ENCODE data around the gene ARHGAP6. TPM values are rescaled to one million over a fixed set of nuclear protein-coding genes. Genes with fewer than 3 reads are reported as not detected.

The ARHGAP6 gene, protein sequence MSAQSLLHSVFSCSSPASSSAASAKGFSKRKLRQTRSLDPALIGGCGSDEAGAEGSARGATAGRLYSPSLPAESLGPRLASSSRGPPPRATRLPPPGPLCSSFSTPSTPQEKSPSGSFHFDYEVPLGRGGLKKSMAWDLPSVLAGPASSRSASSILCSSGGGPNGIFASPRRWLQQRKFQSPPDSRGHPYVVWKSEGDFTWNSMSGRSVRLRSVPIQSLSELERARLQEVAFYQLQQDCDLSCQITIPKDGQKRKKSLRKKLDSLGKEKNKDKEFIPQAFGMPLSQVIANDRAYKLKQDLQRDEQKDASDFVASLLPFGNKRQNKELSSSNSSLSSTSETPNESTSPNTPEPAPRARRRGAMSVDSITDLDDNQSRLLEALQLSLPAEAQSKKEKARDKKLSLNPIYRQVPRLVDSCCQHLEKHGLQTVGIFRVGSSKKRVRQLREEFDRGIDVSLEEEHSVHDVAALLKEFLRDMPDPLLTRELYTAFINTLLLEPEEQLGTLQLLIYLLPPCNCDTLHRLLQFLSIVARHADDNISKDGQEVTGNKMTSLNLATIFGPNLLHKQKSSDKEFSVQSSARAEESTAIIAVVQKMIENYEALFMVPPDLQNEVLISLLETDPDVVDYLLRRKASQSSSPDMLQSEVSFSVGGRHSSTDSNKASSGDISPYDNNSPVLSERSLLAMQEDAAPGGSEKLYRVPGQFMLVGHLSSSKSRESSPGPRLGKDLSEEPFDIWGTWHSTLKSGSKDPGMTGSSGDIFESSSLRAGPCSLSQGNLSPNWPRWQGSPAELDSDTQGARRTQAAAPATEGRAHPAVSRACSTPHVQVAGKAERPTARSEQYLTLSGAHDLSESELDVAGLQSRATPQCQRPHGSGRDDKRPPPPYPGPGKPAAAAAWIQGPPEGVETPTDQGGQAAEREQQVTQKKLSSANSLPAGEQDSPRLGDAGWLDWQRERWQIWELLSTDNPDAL (N-terminal part only)
- polyA plus RNA-seq: 1 to 10 TPM; 1.2 to 7.8 (median 4.6) TPM

DNA sequence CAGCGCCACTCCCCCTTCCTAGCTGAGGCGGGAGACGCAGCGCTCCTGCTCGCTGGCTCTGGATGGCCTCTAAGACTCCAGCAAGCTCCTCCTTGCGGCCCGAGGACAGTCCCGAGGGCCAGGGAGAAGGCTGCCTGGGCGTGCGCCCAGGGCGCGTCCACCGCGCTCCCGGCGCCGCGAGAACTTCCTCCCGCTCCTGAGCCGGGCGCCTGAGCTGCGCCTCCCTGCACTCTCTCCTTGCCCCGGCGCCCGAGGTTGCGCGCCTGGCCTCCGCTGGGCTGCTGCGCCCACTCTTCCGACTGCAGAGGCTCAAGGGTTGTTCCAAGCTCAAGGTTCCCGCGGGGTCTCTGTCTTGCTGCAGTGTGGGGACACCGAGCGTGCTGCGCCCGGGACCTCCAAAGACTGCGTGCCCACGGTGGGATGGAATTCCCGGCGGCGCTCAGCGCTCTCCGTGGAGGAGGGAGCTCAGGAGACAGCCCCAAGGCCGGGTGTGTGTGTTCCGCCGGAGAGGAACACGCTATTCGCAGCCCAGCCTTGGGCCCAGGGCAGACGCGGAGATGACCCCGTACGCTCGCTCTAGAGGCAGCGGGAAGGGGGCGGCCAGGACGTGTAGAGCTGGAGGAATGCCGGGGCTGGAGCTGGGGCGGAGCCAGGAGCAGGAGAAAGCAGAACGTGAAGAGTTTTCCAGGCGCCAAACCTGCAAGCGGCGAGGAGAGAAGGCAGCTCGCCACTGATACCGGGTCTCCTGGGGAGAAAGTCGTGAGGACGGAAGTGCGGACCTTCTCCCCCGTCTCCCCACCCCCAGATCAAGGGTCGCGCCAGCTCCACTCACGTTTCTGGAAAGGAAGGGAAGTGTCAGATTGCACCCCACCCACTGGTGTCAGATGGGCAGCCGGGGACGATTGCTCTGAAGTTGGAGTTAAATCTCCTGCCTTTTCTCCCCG, at the start of gene ARHGAP6:
Gene ARHGAP6 (minus strand): TSS at position 753 of the 944 bp plus-strand sequence. CDS start 1,092 bp downstream, outside the sequence.
- 1 to 30% (median 1%) methylated on average over 40 to 74 of the region's 74 CpGs for WGBS, 3 donors
- no peak within 1 kb of the TSS for H3K27ac ChIP-seq (ENCODE audit: low read depth, low read length)

DNA sequence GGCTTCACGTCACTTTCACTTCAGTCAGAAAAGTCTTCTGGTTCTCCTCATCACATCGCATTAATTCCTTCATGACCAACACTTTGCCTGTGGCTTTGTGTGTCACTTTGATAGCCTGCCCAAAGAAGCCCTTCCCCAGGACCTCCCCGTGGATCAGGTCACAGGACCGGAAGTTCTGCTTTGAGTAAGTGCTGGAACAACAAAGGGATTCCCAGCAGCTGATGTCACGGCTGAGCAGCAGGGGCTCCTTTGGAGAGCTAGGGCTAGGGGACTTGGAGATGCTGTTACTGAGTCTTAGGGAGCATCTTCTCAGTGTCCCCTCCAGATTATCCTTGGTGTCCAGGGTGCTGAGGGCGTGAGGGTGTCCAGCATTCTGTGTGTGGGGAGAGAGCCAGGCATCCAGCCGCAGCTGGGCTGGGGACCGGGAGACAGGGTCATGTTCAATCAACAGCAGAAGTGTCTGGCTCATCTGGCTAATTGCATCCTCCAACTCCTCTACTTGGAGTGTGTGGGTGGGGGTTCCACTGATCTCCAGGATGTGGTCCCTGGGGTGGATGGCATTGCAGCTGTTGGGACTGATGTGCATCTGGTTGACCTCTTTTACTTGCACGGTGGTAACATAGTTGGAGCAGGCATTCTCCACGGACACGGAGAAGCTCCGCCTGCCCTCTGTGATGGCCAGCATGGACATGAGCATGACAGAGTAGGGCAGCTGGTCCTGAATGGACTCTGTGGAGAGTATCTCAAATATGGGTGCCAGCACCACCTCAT, 39.2 kb upstream of the ARHGAP6 start:
- 68 to 73% (median 72%) methylated on average over 12 of the region's 12 CpGs for WGBS, 3 donors
- no peak overlapping the region for H3K27ac ChIP-seq (ENCODE audit: low read depth, low read length)

DNA sequence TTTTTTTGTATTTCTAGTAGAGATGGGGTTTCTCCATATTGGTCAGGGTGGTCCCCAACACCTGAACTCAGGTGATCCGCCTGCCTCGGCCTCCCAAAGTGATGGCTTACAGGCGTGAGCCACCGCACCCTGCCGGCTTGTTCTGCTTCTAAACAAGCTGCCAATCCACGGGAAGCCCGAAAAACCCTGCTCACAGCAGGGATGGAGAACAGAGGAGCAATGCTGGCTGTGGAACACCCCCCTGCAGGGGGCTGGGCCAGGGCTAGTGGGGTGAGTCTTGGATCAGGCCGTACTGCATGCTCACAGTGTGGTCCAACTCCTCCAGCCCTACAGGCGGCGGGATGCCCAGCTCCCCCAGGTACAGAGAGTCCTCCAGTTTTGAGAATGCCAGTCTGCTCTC, 38.1 kb upstream of the ARHGAP6 start:
- H3K27ac ChIP-seq (ENCODE audit: low read depth, low read length): no peak overlapping the region
- 89 to 92% (median 91%) methylated on average over 7 to 10 of the region's 10 CpGs for WGBS, 3 donors

DNA sequence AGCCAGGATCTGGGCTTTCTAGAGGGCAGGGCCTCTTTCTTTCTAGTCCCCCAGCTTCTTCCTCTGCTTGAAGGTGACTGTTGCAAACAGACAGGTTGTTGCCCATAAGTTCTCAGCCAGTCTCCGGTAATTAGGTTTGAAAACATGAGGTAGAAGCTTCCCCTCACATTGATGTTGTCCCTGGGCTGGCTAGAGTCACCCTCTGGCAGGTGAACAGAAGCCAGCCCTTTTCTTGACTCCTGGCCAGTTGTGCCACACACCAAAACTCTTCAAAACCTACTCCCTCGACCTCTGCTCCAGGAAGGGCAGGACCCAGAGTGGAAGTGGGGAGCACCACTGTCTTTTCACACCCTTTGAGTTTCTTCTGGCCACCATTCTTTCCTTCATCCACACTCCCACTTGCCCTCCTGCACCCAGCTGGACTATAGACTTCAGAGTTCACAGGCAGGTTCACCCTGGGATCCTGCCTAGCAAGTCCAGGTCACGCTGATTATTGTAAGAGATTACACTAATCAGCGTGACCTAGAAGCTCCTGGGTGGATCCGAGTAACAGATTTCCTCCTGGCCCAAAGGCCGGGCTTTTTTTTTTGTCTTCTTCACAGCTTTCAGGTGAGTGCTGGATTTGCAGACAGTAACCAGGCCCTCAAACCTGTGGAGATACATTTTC, 37.4 kb upstream of the ARHGAP6 start:
- no peak overlapping the region for H3K27ac ChIP-seq (ENCODE audit: low read depth, low read length)
- 57 to 90% (median 63%) methylated on average over 6 of the region's 6 CpGs for WGBS, 3 donors

DNA sequence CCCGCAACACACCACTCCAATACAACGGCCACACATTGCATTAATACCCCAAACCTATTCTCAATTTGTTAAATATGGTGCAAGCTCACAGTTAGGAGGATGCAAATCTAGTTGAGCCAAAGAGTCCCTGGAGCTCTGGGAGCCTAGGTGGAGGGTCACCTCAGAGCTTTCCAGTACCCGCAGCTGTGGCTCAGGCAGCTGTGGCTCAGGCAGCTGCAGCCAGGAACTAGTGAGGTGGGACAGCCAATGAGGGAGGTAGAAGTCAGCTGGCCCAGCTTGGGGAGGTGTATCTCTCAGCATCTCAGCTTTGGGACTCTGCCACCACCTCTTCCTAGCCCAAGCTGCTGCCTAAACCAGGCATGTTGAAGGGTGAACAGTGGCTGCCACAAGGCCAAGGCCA, 36.7 kb upstream of the ARHGAP6 start:
- no peak overlapping the region for H3K27ac ChIP-seq (ENCODE audit: low read depth, low read length)
- 81 to 93% (median 88%) methylated on average over 3 of the region's 3 CpGs for WGBS, 3 donors

DNA sequence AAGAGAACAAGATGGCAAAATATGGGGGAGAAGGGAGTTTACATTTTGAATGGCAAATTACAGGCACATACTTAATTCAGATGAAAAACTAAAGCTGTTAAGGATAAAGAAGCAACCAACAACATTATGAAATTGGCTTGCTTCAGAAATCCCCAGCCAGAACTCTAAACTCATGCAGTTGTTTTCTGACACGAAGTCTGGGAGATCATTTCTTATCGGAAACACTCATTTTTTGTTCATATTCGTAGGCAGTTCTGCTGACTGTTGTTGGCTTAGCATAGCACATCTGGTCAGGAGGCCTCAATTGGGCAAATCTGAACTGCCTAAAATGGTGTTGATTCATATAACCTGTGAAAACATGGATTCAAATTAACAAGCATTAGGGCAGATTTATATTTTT, 33.0 kb upstream of the ARHGAP6 start:
- no peak overlapping the region for H3K27ac ChIP-seq (ENCODE audit: low read depth, low read length)
- WGBS, 3 donors: 57 to 72% (median 61%) methylated on average over 3 of the region's 3 CpGs

DNA sequence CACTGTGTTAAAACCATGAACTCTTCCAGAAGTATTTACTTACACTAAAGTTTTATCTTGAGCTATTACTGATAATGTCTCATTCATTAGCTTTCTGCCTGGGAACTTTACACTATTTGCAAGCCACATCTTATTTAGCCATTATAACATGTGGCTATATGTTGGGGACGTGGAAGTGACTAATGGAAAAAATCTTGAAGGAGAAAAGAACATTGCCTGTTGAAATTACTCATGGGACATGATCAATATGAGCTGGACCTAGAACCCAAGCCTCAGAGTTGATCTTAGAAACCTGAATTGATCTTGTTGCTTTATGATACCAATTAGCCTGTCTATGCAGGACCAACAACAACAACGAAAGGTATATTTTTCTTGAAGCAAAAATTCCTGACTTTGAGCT, 22.5 kb upstream of the ARHGAP6 start:
- H3K27ac ChIP-seq (ENCODE audit: low read depth, low read length): no peak overlapping the region
- WGBS, 3 donors: 52 to 67% (median 57%) methylated on average over 2 of the region's 2 CpGs

DNA sequence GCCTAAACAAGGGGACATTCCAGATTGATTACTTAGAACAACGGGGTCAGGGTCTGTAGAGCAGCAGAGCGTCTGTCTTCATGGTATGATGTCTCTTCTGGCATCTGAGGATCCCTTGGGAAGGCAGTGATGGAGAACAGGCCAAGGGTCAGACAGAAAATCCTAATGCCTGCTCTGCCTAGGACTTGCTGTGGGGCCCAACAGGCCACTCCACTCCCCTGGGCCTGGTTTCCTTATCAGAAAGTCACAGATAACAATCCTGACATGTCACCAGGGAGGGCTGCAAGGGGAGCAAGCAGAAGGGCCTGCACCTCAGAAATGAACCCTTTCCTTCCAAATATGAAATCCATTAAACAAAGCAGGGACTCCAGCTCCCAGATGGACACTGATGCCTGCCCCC, 21.4 kb upstream of the ARHGAP6 start:
- no peak overlapping the region for H3K27ac ChIP-seq (ENCODE audit: low read depth, low read length)
- 36 to 65% (median 61%) methylated on average over 2 of the region's 2 CpGs for WGBS, 3 donors

DNA sequence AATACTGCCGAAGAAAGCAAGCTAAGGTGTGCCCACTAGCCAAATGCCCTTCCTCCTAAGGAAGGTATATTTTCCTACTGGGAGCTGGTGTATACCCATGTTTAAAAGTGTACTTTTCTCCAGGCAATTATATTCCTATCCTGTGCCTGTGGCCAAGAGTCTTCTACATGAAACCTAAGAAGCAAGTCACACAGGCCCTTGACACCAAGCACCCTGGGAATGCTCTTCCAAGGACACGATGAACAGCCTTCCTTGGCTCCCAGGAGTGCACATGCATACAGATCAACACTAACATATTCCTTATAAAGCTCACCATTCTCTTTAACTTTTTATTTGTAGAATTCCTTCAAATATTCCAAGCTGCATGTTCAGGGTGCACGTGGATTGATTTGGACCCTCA, 17.3 kb upstream of the ARHGAP6 start:
- H3K27ac ChIP-seq (ENCODE audit: low read depth, low read length): no peak overlapping the region
- WGBS, 3 donors: 84 to 89% (median 85%) methylated on average over 3 of the region's 3 CpGs

DNA sequence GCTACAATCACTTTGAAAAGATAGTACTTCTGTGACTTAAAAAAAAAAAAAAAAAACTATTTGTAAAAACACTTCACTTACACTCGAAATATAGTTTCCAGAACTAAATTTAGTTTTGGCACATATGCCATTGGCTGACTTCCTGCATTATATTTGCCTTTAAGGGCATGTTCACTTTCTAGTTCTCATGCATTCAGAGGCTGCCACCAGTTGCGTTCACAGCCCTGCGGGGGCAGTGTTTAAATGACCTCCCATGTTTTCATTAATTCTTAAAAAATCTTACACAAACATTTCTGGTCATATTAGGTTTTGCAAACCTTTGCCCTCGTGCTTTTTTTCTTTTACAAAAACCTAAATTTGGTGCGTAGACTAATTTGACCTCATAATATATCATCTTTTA, 12.4 kb upstream of the ARHGAP6 start:
- no peak overlapping the region for H3K27ac ChIP-seq (ENCODE audit: low read depth, low read length)
- WGBS, 3 donors: 28 to 30% (median 29%) methylated on average over 5 of the region's 5 CpGs

DNA sequence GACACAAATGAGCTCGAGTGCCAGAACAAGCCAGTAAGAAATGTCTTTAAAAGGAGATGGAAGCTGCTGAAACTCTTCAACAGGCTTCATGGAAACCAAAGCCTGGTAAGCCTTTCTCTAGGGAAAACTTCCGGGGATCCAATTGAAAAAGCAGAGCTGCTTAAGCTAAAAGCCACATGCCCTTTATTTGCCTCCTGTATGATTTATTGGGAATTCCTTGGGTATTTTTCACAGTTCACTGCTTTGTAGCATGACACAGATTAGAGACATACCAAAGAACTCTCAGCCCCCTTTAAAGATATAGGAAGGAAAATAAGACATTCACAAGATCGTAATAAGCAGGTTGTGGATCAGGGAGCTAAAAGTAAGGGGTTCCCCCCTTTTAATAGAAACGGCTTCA, 6.5 kb upstream of the ARHGAP6 start:
- WGBS, 3 donors: 56 to 71% (median 59%) methylated on average over 4 of the region's 4 CpGs
- no peak overlapping the region for H3K27ac ChIP-seq (ENCODE audit: low read depth, low read length)

DNA sequence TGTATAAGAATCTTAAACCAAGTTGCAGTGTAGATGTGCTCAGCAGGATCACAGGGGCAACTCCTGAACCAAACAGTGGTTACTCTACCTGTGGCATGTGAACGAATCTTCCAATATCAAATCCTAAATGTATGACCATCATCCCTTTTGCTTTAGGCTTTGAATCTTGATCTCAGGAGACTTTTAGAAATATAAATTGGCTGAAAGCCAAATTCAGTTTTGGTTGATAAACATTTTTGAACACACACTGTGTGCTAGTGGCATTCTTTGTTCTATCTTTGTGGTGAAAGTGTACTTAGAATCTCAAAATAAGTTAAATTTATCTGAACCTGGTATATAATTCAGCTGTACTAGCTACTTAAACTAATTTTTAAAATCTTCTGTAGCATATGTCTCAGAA, 4.6 kb upstream of the ARHGAP6 start:
- WGBS, 3 donors: 85 to 100% (median 87%) methylated on average over 1 of the region's 1 CpG

DNA sequence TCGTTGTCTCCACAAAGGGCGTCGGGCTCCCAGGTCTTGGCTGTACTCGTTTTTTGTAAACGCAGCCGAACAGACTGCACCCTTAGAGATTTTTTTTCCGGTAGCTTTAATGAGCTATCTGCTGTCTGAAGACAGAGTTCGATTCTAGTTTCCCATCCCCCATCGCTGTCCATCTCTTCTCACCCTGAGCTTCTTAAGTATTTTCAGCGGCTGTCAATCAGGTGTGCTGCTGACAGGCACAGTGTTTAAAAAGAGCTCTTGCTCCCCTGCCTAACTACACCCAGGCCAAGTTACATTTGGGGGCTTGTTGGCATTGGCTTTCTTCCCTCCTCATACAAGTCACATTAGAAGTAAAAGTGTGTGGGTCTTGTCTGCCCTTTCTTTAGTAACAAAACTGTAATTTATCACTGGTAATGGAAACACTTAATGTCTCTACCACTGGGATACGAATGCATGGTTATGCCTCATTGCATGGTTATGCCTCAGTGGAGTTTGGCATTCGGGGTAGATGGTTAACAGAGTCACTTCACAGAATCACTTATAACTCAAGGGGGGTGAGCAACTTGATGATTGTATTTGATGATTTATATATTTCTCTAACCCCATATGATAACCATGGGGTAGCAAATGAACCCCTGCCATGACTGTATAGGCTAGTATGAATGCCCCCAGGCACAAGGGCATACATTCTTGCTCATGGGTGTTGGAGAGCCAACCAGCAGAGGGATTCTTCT, 1.4 kb upstream of the ARHGAP6 start:
- H3K27ac ChIP-seq (ENCODE audit: low read depth, low read length): no peak overlapping the region
- WGBS, 3 donors: 21 to 39% (median 23%) methylated on average over 12 of the region's 12 CpGs

More for the DNA sequence above, 4.6 kb upstream of the ARHGAP6 start:
- H3K27ac ChIP-seq (ENCODE audit: low read depth, low read length): no peak overlapping the region

DNA sequence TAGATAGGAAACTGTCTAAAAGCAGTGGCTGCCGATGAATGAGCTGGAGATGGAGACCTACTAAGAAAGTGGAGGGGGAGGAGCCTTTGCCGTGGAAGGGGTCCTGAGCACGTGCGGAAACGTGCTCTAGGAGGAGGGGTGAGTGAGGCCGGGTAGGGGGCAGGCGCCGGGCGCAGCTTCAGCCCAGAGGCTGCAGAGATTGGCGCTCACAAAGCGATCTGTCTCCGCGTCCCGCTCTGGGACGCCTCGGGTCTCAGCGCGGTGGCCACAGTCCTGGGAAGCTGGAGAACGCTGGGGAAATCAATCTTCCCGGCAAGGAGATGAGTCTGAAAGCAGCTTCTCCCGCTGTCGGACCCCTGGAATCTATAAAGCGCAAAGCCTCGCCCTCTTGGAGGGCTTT, 444 bp upstream of the ARHGAP6 start:
- 0 to 14% (median 1%) methylated on average over 14 to 24 of the region's 24 CpGs for WGBS, 3 donors
- no peak overlapping the region for H3K27ac ChIP-seq (ENCODE audit: low read depth, low read length)

DNA sequence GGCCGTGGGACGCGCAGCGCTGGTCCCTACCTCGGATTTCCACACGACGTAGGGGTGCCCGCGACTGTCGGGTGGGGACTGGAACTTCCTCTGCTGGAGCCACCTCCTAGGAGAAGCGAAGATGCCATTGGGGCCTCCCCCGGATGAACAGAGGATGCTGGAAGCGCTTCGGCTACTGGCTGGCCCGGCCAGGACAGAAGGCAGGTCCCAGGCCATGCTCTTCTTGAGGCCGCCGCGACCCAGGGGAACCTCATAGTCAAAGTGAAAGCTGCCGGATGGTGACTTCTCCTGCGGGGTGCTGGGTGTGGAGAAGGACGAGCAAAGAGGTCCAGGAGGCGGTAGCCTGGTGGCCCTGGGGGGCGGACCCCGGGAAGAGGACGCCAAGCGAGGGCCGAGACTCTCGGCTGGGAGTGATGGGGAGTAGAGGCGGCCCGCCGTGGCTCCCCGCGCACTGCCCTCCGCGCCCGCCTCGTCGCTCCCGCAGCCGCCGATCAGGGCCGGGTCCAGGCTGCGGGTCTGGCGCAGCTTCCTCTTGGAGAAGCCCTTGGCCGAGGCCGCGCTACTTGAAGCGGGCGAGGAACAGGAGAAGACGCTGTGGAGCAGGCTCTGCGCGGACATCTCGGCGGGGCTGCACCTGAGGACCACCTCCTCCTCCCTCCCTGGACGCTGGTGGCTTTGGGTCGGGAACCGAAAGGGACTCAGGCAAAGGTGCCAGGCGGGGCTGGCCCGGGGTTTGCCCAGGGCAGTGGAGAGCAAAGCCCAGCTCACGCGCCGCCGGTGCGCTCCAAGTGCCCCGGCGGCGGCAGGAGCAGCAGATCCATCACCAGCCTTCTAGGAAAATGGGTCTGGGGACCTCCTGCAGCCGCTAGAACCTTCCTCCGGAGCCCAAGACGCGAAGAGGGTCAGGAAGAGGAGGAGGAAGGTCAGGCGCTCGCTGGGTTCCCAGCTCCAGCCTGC, 1.2 kb downstream of the ARHGAP6 start:
- H3K27ac ChIP-seq (ENCODE audit: low read depth, low read length): no peak overlapping the region
- WGBS, 3 donors: 1 to 29% (median 4%) methylated on average over 20 to 73 of the region's 73 CpGs
